NCI-H2227 treated with DMSO at 0.1 percent for 48 hours (cell line): Measurements from ENCODE around the gene CD79A.

ENCODE experiments used
- DNase-seq: peaks from one replicate; lab custom pipeline; 2025; lab: John Stamatoyannopoulos, UW

The CD79A gene

DNA sequence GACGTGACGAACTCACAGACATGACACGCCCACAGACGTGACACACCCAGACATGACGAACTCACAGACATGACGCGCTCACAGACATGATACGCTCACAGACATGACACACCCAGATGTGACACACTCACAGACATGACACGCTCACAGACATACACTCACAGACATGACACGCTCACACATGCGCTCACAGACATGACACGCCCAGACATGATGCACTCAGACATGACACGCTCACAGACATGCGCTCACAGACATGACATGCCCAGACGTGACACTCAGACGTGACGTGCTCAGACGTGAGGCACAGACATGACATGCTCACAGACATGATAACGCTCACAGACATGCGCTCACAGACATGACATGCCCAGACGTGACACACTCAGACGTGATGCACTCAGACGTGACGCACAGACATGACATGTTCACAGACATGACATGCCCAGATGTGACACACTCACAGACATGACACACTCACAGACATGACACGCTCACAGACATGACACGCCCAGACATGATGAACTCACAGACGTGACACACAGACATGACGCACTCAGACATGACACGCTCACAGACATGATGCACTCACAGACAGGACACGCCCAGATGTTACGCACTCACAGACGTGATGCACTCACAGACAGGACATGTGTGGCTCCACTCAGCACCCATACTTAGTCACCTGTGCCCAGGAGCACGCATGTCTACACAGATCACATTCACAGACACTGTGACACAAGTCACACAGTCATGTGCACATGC lies 43.1 kb downstream of the CD79A start:
- DNase-seq: no peak

DNA sequence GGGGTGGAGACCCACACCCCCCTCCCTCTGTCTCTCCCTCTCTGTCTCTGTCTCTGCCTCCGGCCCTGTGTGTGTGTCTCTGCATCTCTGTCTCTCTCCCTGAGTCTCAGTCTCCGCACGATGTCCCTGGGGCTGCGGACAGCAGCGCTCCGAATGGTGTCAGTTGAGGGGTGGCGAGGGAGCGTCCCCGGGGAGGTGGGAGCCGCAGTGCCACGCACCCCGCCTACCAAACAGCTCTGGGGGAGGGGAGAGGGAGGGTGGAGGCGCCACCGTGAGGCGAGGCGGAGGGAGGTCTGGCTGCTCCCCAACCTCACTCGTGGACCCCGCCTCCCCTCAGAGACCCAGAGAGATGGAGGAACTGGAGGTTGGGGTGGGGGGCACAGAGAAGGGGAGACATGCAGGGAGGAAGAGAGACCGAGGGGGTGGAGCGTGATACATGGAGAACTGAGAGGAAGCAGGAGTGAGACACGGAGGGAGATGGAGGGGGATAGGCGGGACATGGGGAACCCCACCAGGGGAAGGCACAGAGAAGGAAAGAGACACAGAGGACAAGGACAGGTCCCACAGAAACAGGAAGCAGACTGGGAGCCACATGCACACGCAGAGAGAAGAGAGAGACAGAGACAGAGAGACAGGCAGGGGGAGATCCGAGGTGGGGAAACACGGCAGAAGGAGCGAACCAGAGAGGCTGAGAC lies 44.0 kb downstream of the CD79A start:
- DNase-seq: no peak

DNA sequence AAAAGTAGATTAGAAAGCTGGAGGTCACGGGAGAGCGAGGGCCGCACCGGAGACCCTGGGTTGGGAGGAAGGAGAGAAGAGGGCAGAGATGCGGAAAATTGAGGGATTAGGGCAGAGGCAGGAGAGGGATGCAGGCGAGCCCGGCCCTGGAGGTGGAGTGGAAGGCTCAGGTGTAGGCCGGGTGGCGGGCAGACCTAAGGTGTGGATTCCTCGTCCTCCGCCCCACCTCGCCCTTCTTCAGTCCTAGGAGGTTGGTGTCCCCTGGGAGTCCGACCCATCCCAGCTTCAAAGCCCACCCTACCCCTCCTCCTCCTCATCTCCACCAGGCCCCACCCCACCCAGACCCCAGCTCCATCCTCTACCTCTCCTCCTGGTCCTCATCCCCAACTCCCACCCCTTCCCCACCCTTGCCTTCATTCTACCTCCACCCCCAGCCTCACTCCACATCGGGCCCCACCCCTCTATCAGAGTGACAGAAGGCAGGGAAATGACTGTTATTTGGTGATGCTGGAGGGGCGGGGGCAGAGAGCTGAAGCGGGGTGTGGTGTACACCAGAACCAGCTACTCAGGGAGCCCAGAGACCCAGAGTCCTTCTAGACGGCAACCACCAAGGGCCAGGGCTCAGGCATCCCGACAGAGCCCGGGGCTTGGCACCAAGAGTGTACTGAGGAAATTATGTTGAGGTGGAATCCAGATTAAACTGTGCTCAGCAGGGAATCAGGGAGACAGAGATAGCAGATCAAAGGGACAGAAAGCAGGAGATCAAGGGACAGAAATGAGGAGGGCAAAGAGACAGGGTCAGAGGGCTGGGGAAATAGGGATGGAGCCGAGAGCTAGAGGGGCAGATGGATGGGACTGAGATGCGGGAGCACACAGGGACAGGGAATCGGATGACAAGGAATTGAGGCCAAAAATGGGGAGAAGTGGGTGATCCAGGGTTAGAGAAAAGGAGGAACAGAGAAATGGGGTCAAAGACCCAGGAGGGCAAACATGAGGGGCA lies 44.8 kb downstream of the CD79A start:
- no peak for DNase-seq

DNA sequence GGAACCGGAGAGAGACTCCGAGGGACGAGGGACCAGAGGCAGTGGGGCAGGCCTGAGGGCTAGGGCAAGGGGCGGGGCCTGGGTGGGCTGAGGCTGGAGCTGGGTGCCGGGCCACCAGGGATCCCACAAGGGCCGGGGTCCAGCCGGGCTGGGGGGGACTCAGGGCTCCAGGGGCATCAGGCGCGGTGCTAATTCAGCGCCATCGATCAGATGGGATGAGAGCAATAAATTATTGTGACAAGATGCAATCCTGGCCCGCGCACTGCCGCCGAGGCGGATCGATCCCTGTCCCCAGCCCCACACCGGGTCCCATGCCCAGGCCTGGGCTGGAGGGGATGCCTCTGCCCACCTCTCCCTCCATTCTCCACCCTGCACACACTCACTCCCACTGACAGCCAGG lies 45.5 kb downstream of the CD79A start:
- no peak for DNase-seq

- no peak for DNase-seq
These were observed 46.1 kb downstream of the CD79A start for GRCh38 chr19:41923045-41923788.

- DNase-seq: no peak
These were observed 47.4 kb downstream of the CD79A start for GRCh38 chr19:41924151-41925145.

GRCh38 chr19:41925208-41926003 lies 48.3 kb downstream of the CD79A start:
- no peak for DNase-seq

DNA sequence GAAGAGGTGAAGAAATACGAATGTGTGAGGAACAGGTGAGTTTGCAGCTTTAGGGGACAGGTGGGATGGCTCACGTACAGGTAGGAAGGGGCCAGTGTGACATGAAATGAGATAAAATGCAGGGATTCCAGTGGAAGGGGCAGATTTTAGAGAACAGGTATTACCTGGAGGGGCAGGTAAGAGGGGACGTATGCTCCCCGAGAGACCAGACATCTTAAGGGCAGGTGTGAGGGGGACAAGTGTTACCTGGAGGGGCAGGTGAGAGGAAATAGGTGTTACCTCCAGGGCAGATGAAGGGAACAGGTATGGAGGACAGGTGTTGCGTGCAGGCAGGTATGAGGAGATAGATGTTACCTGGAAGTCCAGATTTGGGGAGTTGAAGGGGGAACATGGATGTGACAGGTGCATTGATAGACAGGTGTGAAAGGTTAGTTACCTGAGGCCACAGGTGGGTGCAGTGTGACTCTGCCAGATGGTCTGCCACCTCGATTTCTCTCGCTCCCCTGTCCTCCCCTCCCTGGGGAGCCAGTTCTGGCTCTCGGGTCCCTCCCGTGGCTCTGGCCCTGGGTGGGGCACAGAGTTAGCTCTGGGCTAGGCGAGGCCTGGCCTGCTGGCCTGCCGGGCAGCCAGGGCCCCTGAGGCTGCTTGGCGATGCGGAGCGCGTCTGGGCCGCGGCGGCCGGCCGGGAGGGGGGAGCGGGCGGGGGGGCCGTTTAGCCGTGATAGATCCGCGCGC lies 49.1 kb downstream of the CD79A start:
- no peak for DNase-seq

GRCh38 chr19:41926763-41927496 lies 49.9 kb downstream of the CD79A start:
- no peak for DNase-seq

GRCh38 chr19:41927497-41928192 lies 50.6 kb downstream of the CD79A start:
- no peak for DNase-seq

GRCh38 chr19:41928221-41928683 lies 51.2 kb downstream of the CD79A start, which contains the start of gene ERFL:
TSS of gene ERFL (minus strand) at chr19:41928449. CDS start at chr19:41912919, 15,530 bp downstream.
- DNase-seq: no peak

DNA sequence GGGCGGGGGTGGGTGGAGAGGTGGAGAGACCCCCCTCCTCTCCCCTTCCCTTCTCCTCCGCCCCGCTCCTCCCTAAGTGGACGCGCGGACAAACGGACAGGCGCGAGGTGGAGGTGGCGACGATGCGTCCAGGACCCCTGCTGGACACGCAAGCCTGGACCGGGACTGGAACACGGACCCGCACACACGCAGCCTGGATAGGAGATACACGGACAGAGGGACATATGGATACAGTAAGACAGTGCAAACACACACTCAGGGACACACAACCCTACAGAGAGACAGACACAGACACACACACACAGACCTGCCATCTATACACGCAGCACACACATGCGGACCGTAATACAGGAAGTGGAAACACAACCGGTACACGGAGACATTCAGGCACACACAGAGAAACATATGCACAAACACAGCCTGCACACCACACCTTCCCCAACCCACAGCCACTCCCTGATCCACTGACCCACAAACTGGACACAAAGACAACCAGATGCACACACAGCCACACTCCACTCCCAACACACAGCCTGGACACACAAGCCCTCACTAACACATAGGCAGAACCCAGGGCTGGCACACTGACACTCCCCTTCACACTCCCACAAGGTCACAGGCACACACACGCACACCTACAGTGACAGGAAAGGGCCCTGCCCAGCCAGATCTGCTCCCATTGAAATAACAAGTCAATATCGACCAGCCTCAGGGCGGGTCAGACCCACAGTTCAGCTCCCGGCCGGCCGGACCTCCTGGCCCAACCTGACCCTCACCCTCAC lies 51.9 kb downstream of the CD79A start:
- DNase-seq: no peak

- DNase-seq: no peak
These were observed 52.5 kb downstream of the CD79A start for GRCh38 chr19:41929536-41930071.

DNA sequence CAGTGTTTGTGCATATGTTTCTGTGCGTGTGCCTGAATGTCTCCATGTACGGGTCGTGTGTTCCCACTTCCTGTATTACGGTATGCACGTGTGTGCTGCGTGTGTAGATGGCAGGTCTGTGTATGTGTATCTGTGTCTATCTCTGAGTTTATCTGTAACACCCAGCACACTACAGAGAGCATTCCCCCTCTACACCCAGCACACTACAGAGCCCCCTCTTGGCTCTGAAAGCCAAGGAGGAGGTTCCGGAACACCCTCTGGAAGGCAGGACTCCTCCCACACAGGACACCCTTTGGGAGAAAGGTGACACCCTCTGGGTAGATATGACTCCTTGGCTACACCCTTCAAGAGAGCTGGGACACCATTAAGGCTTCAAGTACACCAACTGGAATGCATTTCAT lies 53.2 kb downstream of the CD79A start:
- no peak for DNase-seq
